HG02571 (cell line): Measurements from ENCODE around the gene ZNF502.
"Not testable (repeated sequence)": the region's sequence is repeated elsewhere in the genome, so short reads cannot be mapped to it uniquely, and the experiment has no call there.

Experiments
- ATAC-seq: cut with Tn5 transposase; IDR thresholded peaks from one replicate; pipeline ENCODE4 v1.9.1; 2021; ENCODE audit warnings: mild to moderate bottlenecking, moderate library complexity; ENCODE audit not compliant: unreplicated experiment

ZNF502 gene

GRCh38 chr3:44712455-44713075, at the start of gene ZNF502:
ZNF502 (plus strand) TSS chr3:44712660; CDS start chr3:44720262, 7,602 bp downstream.
- no peak for ATAC-seq

DNA sequence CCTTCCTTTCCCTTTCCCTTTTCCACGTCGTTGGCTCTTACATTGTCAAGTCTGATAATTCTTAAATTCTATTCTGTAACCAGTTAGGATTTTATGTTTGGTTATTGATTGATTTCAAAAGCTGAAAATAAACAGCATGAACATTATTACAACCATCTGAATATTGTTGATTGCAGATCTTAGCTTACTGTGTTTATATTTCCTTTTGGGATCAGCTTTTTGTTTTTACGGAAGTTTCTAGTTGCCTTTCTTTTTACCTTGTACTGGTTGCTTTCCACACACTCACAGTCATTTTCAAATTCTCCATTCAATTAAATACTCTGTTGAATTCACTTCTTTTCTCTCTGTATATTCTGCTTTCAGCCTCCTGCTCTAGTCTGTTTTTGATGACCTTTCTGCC, 47.3 kb upstream of the ZNF502 start:
- ATAC-seq = no peak

DNA sequence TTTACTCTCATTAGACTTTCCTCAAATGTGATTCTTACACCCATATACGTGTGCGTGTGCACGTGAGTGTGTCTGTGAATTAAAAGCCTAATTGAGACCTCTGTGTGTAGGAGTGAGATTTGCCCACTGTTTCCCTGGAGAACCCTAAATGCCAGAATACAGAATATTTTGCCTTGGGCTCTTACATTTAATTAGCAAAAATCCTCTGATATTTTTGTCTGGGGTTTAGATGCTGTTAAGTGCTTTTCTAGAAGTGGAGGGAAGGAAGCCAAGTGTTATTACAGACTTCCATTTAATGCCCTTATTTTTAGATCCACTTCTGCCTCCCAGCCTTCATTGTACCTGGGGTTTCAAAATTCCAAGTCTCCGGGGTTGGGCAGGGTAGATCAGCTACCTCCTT, 46.1 kb upstream of the ZNF502 start:
- no peak for ATAC-seq

DNA sequence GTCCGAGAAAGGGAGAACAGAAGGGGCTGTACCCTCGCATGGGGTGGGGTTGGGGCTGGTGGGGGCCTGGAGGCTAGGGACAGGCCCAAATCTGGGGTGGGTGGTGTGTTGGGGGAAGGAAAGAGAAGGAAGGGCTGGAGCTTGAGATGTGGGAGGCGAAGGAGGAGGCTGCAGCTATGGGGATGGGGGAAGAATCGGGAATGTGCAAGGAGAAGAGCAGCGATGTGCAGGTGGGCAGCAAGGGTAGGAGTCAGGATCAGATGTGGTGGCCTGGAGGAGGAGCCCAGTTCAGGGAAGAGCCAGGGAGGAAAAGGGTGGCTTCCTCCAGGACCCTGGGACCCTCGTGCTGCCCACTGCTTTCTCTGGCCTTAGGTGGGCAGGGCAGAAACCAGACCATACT, 42.7 kb upstream of the ZNF502 start:
- ATAC-seq = no peak

DNA sequence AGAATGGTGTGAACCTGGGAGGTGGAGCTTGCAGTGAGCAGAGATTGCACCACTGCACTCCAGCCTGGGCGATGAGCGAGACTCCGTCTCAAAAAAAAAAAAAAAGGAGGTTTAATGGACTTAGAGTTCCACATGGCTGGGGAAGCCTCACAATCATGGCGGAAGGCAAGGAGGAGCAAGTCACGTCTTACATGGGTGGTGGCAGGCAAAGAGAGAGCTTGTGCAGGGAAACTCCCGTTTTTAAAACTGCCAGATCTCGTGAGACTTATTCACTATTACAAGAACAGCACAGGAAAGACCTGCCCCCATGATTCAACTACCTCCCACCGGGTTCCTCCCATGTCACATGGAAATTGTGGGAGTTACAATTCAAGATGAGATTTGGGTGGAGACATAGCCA, 39.0 kb upstream of the ZNF502 start:
- ATAC-seq = not testable (repeated sequence)

DNA sequence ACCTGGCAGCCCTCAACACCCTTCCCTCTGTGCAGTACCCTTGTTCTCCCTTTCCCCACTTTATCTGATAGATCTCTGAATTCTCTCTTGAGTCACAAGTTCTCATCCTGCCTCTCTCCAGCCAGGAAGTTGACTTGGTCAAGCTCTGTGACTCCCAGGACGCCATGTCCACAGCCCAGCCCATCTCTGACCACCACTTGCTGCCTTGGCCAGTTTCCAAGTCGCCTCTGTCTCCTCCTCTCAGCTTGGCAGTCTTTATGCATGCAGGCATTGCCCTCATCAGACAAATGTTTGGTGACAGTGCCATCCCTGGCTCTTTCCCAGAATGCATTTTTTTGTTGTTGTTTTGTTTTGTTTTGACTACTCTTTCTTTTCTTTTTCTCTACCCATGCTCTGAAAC, 38.2 kb upstream of the ZNF502 start:
- ATAC-seq = no peak

DNA sequence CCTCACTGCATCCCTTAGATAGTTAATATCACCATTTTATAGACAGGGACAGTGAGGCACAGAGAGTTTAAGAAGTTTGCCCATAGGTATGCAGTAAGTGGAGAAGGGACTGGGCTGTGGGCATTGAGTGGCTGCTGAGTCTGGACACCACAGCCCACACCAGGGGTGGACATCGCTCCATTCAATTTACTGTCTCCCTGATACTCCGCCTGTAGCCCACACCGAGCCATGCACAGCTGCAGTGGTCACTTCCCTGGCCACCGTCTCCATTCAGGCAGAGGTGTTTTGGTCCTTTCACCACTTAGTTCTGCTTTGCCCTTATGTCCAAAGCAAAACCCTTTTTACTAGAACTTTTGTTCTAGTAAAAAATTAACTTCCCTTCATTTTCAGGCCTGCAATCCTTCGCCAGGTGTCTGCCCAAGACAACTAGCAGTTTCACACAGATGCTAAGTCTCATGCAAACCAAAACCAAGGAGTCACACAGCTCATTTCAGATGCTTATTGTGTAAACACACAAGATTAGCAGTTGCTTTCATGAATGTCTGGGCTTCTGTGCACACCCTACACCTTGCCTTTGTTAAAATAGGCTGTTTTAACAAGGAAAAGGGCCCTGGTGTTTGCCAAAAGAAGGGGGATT, 33.9 kb upstream of the ZNF502 start:
- ATAC-seq = no peak

DNA sequence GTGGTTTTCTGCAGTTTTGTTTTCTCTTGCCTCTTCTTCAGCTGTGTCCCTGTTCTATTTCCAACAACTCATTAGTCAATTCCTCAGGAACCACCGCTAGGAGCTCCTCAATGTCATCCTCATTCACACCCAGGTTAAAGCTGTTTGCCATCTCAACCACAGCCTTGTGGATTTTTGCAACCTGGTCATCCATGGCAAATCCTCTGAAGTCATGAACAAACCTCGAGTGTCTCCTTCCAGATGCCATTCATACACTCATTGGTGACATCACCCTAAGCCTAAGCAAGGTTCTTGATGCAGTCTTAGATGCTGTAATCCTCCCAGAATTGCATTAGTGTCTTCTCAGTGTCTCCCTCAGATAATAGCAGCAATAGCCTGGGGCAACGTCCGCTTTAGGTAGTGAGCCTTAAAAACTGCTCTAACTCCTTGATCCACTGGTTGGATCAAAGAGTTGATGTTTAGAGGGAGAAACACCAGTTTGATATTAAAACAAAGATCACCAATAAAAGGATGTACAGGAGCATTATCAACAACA, 31.5 kb upstream of the ZNF502 start:
- no peak for ATAC-seq

GRCh38 chr3:44682182-44682896, 30.1 kb upstream of the ZNF502 start:
- no peak for ATAC-seq

GRCh38 chr3:44685128-44685800, 27.2 kb upstream of the ZNF502 start:
- ATAC-seq = peak; percentile 93

GRCh38 chr3:44687898-44688297, 24.6 kb upstream of the ZNF502 start:
- no peak for ATAC-seq

GRCh38 chr3:44721231-44722102, 9.0 kb downstream of the ZNF502 start:
- ATAC-seq = no peak

DNA sequence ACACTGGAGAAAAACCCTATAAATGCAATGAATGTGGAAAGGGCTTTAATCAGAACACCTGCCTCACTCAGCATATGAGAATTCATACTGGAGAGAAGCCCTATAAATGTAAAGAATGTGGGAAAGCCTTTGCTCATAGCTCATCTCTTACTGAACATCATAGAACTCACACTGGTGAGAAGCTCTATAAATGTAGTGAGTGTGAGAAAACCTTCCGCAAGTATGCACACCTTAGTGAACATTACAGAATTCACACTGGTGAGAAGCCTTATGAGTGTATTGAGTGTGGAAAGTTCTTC, 9.6 kb downstream of the ZNF502 start:
- no peak for ATAC-seq

DNA sequence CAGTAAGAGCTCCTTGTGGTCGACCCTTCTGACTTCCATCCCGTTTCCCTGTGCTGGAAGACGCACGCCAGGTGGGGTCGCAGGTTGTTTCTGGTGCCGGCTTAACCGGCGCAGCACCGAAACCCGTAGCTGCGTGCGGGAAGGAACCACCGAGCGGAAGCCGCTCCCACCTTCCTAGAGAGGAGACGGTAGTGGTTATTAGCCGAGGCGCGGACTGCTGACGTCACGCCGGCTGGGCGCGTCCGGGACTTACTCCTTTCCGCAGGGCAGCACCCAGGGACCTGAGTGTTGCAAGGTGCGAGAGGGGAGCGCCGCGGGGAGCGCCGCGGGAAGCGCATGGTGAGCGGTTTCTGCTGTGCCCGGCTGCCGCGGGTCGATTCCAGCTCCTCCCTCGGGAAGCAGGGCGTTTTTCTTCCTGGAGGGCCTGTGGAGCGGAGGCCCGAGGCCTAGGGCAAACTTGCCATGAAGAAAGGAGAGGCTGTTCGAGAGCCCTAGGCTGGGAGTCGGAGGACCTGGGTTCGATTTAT, 17.0 kb downstream of the ZNF502 start, which contains the start of gene ZNF501:
TSS of gene ZNF501 (plus strand) at position 252 of the 527 bp plus-strand sequence. CDS start 4,787 bp downstream, outside the sequence.
- peak; percentile 82 for ATAC-seq

DNA sequence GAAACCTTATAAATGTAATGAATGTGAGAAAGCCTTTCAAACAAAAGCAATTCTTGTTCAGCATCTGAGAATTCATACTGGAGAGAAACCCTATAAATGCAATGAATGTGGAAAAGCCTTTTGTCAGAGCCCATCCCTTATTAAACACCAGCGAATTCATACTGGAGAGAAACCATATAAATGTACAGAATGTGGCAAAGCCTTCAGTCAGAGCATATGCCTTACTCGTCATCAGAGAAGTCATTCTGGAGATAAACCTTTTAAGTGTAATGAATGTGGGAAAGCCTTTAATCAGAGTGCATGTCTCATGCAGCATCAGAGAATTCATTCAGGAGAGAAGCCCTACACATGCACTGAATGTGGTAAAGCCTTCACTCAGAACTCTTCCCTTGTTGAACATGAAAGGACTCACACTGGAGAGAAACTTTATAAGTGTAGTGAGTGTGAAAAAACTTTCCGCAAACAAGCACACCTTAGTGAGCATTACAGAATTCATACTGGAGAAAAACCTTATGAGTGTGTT, 22.2 kb downstream of the ZNF502 start:
- ATAC-seq = no peak

DNA sequence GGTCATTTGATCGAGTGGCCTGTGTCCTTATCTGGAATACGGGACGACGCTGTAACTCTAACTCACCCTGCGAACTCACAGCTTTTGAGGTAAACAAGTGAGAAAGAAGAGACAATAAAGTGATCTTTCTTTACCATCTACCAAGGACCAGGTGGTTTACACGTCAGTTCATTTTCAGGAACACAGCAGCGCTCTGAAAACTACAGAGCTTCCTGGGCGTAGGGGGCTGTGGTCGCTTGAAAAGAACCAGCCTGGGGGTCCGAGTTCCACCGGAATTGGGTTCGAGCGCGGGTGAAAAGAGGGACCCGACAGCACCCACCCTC, 48.6 kb downstream of the ZNF502 start:
- no peak for ATAC-seq

- peak; percentile 87 for ATAC-seq
Measured at GRCh38 chr3:44761424-44762169, 49.1 kb downstream of the ZNF502 start, which contains the start of the genes KIAA1143 and KIF15. KIAA1143 (minus strand) TSS chr3:44761619; CDS start chr3:44761602, 17 bp downstream. KIF15 (plus strand) TSS chr3:44761794; CDS start chr3:44761866, 72 bp downstream.

- ATAC-seq = no peak
Measured at GRCh38 chr3:44762170-44762677, 49.8 kb downstream of the ZNF502 start.

DNA sequence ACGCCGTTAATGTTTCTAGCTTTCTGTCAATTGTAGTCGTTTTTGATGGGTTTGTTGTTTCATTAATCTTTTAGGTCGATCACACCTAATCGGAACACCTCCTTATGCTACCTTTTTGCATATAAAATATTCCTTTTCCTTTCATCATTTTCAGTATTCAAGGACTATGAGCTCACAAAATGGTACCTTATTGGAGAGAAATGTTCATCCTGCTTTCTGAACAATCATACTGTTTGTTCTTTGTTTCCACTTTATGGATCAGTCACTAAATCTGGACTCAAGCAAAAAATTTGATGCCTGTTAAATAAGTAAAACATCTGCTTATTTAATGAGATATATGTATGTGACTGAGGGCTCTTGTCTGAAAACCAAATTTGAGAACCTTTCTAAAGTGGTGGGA, 50.2 kb downstream of the ZNF502 start:
- ATAC-seq = no peak
